ENCODE results near the gene GRK5.
"Not testable (repeated sequence)": the region's sequence is repeated elsewhere in the genome, so short reads cannot be mapped to it uniquely, and the experiment has no call there.

The GRK5 gene

DNA sequence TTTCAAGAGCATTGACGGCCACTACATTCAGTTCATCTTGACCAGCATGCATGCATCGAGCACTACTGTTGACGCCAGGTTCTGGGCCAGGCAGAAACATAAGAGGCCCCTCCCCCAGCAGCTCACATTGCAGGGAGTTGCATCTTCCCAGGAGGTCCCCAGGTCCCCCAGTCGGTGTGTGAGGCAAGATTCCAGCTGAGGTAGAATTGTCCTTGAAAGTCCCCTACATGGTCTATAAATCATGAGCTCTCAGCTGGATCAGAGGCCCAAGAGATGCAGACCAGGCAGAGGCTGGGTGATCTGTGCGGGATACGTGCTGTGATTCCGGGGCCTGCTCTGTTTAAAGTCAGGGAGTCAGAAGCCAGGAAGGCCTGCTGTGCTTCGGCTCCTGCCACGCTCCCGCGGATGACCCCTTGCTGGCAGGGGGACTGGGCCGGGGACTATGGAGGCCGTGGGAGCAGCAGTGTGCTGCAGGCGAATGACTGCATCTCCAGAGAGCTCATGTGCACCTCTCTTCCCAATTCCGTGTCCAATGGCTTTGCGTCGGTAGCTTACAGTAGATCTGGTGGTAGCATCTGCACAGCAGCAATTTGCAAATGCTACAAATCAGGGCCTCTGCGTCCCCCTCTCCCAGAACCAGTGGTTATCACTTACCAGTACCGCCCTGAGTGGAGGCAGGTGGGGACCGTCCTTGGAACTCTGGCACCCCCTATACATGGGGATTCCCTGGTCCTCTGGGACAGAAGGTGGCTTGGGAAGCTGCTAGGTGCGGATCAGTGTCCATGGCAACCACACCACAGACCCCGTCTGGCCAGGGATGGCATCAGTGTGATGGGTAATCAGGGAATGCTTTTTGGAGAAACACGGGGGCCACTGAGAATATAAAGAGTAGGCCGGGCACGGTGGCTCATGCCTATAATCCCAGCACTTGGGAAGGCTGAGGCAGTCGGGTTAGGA lies 241.5 kb downstream of the GRK5 start:
- no peak for DNase-seq

DNA sequence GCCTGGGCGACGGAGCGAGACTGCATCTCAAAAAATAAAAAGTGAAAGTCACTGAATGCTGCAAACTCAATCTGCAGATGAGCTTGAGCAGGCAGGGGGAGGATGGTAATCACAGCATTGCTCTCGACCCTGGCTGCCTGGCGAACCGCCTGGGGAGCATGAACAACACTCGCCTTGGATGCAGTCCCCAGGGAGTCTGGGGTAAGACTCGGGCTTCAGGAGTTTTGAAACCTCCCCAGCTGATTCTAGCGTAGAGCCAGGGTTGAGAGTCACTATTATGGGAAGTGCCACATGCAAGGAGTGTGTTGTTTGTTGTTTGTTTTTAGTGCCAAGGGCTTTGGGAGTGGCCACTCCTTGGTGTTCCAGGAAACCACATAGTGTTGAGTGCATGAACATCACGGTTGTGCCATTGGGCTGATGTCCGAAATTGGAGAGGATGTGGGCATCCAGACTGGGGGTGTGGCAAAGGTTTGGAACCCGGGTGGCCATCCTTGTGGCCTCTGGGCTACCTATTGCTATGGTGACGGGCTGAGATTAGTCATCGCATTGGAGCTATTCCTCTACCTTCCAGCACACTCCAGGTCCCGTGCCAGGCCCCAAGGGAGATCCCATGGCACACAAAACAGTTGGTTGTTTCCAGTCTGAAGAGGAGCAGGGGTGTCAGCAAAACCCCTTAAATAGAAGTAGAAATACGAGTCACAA lies 242.5 kb downstream of the GRK5 start:
- no peak for DNase-seq

DNA sequence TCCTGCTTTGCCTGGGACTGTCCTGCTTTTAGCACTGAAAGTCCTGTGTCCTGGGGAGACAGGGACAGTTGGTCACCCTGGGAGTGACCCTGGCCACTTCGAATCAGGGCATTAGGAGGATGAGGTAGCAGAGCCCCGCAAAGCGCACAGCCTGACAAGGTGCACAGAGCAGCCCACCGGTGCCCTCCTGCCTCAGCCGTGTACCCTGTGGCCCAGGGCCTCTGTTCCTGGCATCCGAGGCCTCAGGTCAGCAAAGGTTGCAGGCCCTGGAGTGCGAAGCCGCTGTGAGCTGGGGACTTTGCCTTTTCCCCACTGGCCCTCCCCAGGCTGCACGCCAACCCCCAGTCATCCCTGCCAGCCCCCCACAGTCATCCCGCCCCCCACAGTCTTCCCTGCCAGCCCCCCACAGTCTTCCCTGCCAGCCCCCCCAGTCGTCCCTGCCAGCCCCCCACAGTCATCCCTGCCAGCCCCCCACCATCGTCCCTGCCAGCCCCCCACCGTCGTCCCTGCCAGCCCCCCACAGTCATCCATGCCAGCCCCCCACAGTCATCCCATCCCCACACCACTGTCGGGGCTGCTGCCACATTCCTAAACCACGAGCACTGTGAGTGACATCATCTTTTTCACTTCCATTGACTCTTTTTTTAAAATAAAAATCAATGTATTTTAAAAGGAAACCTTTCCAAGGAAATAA lies 243.4 kb downstream of the GRK5 start:
- DNase-seq = no peak

DNA sequence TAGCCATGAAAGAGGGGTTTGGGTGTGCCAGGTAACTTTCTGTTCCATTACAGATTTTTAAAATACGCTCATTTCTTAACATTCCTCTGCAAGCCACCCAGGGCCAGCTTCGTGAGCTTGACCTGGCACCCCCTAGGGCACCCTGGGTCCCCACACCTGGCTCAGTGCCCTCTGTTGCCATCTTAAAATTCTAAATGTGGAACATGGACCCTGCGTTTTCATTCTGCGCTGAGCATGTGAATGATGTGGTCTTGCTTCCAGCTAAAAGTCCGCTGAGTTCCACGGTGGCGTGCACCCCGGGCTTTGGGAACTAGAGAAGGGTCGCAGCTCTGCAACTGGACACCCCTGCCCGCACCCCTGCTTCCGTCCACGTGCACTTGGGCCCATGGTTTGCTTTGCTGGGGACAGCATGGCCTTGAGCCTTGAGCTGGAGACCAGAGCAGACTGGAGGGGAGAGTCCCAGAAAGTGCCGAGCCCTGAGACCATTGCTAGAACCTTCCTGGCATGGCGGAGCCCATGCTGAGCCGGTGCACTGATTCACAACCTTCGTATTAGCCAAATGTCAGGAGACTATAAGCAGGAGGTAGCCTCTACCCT lies 244.0 kb downstream of the GRK5 start:
- no peak for DNase-seq

DNA sequence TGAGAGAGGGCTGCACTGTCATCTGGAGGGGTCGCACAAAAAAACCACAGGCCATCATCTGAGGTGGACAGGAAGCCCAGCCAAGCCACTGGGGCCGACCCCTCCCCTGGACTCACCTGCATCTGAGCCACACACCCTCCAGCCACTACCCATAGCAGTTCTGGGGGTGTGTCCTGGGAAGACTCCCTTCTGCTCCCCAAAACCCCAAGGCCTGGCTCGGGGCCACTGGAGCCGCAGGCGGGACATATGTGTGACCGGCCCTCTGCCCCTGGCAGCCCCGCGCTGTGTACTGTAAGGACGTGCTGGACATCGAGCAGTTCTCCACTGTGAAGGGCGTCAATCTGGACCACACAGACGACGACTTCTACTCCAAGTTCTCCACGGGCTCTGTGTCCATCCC lies 245.0 kb downstream of the GRK5 start:
- no peak for DNase-seq

DNA sequence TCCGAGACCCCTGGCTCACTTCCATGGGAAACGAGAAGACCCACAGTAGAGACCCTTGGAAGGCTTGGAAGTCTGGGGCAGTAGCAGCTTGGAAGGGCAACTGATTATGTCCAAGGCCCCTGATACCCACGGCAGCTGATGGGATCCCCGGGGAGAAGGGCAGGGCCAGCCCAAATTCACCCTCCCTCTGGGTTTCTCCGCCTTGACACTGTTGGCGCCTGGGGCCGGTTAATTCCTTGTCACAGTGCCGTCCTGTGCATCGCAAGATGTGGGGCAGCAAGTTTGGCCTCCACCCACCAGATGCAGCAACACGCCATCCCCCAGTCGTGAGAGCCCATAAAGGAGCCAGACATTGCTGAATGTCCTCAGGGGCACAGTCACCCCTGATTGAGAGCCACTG lies 245.9 kb downstream of the GRK5 start:
- DNase-seq = no peak

DNA sequence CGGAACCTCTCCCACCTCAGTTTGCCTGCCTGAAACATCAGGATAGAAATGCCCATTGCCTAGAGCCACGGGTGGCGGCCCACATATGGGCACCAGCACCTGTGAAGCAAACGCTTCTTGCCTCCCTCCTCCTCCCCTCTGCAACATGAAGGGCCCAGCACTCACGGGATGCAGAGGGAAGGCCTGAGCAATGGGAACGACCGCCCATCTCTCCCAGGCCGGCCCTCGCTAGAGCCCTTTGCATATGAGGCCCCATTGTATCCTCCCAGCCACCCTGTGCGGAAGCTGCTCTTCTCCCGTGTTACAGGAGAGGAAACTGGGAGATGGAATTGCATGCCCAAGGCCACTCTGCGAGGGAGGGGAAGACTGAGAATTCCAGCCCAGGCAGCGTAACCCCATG lies 246.9 kb downstream of the GRK5 start:
- no peak for DNase-seq

DNA sequence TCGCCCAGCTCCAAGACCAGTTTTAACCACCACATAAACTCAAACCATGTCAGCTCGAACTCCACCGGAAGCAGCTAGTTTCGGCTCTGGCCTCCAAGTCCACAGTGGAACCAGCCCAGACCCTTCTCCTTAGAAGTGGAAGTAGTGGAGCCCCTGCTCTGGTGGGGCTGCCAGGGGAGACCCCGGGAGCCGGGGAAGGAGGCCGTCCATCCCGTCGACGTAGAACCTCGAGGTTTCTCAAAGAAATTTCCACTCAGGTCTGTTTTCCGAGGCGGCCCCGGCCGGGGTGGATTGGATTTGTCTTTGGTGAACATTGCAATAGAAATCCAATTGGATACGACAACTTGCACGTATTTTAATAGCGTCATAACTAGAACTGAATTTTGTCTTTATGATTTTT lies 247.6 kb downstream of the GRK5 start:
- no peak for DNase-seq

DNA sequence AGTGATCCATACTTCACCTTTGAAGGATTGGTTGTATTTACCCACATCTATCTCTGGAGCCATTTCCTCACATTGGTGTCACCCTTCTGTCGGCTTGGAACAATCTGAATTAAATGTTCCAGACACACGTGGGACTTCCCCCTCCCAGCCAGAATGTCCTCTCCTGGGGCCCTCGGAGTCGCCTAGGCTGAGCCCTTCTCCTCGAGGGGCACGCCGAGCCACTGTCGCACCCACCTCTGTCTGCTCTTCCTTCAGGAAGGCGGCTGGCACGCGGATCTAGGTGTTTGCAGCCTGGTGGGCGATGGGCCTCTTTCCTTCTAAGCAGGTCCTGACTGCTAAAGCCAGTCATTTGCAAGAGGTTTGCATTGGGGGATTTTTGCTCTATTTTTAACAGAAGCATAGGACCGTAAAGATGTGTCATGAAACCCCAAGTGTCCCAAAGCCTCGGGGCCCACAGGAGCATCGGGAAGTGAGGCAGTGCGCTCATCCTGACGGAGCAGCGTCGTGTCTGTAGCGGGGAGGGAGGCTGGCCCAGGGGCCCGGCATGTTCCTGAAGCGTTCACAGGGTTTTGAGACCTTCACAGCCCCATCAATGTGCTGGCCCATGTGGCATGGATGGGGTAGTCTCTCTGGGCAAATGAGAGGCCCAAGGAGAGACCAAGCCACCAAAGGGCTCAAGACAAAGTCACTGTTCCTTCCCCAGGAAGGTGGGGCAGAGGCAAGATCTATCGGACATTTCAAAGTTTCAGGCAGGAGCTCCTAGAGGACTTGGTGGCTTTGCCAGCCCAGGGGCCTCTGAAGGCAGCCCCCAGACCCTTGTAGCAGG lies 248.5 kb downstream of the GRK5 start:
- no peak for DNase-seq

DNA sequence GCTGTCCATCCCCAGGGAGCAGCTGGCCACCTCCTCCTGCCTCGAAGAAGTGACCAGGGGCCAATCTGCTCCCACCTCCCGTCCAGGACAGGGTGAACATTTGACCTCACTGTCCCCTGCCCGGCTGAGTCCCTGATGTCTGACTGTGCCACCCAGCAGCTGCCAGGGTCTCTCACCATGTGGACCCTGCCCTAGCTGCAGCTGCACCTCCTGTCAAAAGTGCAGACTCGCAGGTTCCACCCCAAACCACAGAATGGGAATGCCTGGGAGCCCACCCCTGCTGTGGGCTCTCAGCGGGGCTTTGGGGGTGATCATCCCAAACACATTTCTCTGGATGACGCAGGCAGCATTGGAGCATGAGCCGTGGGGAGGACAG lies 249.1 kb downstream of the GRK5 start:
- DNase-seq = no peak

DNA sequence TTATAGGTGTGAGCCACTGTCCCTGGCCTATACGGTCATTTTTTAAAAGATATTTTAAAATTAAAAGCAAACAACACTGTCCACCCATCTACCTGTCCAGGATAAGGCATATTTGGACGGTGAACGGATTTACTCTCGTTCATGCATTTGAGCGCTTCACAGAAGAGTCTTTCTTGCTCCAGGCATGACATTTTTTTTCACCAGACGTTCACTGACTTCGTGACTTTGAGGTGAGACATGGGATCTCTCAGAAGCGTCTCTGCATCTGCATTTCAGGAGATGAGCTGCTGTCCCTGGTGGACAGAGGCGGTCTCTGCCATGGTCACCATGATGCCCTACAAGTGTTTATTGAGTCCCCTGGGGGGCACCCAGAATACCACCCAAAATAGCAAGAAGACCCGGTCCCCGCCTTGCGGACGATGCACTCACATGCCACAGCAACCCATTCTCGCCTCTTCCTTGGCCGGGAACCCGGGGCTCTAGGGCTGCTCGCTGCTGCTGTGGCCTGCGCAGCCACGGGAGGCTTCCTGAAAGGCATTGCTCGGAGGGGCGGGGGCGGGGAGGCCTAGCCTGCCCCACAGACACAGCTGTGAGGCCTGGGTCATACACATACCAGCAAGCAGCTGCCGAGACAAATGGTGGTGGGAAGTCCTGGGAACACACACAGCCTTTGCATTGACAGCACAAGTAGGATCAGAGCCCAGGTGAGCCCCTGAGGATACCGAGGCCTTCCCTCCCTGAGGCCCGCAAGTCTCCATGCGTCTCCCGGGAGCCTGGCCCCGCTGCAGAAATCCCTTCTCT lies 250.8 kb downstream of the GRK5 start:
- DNase-seq = no peak

DNA sequence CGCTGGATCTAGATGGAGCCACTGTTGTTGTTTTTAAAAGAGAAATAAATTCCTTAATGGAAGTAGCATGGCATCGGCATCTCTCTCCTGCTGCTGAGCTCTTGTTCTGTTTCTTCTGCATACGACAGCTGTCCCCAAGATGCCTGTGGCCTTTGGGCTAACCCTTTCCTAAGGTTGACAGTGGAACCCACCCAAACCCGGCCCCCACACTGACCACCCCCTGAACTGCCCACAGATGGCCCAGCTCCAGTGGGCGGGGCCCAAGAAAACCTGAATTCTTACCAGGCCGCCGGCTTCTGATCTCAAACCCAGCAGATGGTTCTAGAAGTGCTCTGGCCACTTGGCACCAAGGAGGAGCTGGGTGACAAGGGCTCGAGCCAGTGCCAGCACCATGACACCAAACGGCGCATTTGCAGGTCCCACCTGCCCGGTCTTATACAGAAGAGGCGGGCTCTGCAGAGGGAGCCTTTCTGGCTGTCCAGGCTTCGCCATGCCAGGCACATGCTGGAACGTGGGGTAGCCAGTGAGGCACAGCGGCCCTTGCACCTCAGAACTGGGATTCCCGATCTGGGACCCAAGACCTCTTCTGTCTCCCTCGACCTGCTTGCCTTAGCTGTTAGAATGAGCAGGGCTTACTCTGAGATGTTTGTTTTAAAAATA lies 252.4 kb downstream of the GRK5 start:
- no peak for DNase-seq

DNA sequence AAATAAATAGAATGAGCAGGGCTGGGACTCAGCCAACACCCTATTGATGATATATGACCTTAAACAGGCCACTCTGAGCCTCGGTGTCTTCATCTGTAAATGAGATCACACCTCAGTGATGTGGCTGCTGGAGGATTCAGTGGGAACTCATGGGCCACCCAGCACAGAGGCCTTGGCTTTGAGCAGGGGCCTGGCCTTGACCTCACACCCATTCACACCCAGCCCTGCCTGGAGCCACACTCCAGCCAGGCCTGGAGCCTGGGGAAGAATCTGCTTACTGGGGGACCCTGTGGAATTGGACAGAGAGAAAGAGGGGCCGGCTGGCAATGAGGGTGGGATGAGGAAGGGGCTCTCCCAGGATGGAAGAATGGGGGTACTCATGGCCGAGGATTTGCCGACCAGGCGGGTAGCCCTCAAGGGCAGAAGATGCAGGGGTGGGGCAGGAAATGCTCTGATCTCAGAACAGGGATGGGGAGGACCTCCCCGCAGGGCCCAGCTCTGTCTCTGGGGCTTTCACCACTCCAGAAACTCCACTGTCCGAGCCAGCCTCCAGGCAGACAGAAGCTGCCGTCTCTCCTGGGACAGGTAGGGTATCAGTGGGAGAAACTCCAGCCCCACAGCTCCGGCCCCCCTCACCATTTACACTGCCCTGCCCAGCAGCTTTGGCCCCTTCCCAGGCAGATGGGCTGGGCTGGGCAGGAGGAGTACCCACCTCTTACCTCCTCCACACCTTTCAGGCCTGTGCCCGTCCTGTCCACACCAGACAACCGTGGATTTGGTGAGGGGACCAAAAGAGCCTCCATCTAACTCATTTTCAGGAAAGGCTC lies 253.2 kb downstream of the GRK5 start:
- DNase-seq = no peak

DNA sequence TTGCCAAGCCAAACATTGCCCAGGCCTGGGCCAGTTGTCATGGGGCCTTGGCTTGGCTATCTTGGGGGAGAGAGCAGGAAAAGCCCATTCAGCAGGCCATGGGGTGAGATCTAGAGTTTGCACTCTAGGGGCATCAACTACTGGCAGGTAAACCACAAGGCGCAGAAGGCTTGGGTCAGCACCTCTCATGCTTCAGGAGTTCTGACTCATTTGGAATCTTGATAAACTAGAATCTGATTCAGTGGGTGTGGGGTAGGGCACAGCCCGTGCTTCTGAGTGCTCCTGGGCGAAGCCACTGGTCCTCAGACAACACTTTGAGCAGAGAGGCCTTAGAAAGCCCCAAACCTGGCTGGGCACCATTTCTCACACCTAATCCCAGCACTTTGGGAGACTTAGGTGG lies 254.0 kb downstream of the GRK5 start:
- no peak for DNase-seq

DNA sequence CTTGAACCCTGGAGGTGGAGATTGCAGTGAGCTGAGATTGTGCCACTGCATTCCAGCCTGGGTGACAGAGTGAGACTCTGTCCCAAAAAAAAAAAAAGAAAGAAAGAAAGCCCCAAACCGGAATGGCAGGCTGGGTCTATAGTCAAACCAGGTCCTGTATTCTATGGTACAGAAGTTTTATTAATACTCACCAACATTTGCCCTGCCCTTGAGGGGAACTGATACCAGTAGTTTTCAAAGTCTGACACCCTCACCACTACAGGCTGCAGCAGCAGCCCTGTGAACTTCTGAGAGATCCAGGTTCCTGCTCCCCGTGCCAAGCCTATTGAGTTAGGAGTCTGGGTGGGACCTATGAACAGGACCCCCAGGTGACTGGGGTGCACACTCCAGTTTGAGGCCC lies 254.6 kb downstream of the GRK5 start:
- DNase-seq = no peak

DNA sequence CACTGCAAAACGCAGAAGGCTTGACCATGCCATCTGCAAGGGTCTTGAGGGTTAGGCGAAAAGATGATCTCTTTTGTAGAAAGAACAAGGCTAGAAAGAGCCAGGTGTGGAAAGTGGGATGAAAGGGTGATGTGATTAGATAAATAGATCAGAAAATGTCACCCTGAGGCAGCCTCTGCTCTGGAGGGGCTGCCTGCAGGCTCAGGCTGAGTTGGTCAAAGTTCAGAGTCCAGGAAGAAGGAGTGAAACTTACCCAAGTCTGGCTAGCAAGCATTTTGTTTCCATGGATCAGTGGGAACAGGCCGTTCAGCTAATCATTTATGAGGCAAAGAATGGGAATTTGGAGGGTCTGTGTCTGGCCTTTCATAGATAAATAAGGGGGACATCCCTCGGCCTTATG lies 255.4 kb downstream of the GRK5 start:
- no peak for DNase-seq

DNA sequence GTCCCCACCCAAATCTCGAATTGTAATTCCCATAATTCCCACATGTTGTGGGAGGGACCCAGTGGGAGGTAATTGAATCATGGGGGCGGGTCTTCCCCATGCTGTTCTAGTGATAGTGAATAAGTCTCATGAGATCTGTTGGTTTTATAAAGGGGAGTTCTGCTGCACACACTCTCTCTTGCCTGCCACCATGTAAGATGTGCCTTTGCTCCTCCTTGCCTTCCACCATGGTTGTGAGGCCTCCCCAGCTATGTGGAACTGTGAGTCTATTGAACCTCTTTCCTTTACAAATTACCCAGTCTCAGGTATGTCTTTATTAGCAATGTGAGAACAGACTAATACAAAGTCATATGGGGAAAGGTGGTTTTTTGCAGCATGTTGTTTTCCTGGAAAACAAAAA lies 255.8 kb downstream of the GRK5 start:
- not testable (repeated sequence) for DNase-seq

DNA sequence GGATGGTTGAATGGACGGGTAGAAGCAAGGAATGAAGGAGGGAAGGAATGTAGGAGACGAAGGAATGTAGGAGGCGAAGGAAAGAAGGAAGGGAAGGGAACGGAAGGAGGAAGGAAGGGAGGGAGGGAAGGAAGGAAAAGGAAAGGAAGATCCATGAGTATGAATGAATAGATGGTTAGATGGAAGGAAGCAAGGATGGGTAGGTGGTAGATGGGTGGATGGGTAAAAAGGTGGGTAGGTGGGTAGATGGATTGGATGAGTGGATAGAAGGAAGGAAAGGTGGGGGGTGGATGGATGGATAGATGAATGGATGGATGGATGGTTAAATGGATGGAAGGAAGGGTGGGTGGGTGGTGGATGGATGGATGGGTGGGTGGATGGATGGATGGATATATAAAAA lies 257.7 kb downstream of the GRK5 start:
- DNase-seq = no peak

DNA sequence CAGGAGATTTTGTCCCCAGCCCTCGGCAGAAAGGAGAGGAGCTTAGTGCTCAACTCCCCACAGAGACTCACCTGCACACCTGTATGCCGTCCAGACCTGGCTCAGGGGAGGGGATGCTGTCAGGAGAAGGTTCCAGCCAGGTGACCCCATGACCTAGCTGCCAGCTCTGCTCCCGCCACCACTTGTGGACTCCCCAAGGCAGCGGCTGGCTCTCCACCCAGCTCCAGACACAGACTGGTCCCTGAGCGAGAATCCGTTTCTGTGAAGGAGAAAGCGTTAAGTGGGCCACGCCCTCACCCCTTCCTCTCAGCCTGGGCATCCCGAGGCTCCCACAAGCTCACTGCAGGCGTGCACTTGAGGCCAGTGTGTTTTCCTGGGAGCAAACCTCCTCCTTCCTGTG lies 258.7 kb downstream of the GRK5 start:
- DNase-seq = no peak

DNA sequence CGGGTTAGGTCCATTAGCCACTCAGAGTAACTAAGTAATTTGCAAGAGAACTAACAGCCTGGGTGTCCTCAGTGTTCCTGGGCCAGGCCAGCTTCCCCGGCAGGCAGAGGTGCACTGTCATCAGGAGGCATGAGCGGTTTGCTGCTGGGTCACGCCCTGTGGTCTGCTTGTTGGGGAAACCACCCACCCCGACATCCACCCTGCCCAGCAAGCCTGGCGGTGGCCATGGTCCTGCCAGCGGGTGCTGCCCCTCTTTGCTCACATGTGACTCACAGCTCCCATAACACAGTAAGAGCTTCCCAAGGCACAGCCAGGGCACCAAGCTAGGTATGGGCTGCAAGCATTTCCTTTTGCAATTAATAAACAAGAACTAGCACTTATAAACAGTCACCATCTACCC lies 259.3 kb downstream of the GRK5 start:
- no peak for DNase-seq
